ENCODE results near the gene MAU2. TPM values are rescaled to one million over a fixed set of nuclear protein-coding genes. Genes with fewer than 3 reads are reported as not detected.

MAU2 gene
- total and polyA plus RNA-seq, 2 of the 13 experiments (the other 11 are each of a cell fraction or from before 2014, with no cell fraction given), result 16.8 to 33.8 TPM

DNA sequence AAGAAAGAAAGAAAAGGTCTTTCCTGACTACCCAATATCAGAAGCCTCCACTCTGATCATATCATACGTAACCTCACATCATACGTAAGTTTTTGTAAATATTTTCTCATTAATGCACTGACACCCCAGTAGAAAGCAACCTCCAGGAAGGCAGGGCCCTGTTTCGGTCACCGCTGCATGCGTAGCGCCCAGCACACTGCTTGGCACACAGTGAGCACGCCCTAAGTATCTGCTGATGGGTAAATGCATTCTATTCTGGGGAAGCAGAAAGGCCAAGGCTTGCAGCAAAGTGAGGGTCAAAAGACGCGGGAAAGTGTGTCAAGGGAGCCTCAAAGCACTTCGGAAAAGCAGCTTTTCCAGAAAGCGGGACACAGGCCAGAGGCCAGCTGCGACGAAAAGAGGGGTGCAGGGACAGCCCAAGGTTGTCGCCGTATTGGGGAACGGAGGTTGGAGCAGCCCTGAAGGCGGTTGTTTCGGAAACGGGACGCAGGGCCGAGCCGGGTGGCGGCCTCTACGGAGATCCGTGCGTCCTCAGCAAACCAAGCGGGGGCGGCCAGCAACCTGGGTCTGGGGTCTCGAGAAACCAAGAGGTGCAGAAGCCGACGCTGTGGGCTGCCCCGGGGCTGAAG, 783 bp upstream of the MAU2 start (continued):
- TF ChIP-seq ZNF574 (CRISPR knock-in tag; IDR thresholded peaks at IDR 0.05), result no peak
- no peak for TF ChIP-seq SALL2 (CRISPR knock-in tag; IDR thresholded peaks at IDR 0.05)
- TF ChIP-seq ZNF564 (CRISPR knock-in tag; IDR thresholded peaks at IDR 0.05), result no peak
- TF ChIP-seq HMGXB4 (CRISPR knock-in tag; IDR thresholded peaks at IDR 0.05; ENCODE audit: borderline replicate concordance in 1 of 2, low read depth in 1 of 2), result no peak
- TF ChIP-seq SP1 (IDR thresholded peaks at IDR 0.05), result no peak
- TF ChIP-seq SP1 (CRISPR knock-in tag; IDR thresholded peaks at IDR 0.05), result no peak
- TF ChIP-seq, protein P1, sequence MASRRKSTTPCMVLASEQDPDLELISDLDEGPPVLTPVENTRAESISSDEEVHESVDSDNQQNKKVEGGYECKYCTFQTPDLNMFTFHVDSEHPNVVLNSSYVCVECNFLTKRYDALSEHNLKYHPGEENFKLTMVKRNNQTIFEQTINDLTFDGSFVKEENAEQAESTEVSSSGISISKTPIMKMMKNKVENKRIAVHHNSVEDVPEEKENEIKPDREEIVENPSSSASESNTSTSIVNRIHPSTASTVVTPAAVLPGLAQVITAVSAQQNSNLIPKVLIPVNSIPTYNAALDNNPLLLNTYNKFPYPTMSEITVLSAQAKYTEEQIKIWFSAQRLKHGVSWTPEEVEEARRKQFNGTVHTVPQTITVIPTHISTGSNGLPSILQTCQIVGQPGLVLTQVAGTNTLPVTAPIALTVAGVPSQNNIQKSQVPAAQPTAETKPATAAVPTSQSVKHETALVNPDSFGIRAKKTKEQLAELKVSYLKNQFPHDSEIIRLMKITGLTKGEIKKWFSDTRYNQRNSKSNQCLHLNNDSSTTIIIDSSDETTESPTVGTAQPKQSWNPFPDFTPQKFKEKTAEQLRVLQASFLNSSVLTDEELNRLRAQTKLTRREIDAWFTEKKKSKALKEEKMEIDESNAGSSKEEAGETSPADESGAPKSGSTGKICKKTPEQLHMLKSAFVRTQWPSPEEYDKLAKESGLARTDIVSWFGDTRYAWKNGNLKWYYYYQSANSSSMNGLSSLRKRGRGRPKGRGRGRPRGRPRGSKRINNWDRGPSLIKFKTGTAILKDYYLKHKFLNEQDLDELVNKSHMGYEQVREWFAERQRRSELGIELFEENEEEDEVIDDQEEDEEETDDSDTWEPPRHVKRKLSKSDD (CRISPR knock-in tag; IDR thresholded peaks at IDR 0.05; ENCODE audit: low read depth), result 0 out of 2 replicates have a peak, but pooled peaks have one; percentile 15
- TF ChIP-seq CEBPG (CRISPR knock-in tag; IDR thresholded peaks at IDR 0.05), result no peak
- no peak for TF ChIP-seq ZNF263 (CRISPR knock-in tag; IDR thresholded peaks at IDR 0.05)
- no peak for TF ChIP-seq SAFB2 (CRISPR knock-in tag; IDR thresholded peaks at IDR 0.05; ENCODE audit: borderline replicate concordance, low read depth)
- no peak for TF ChIP-seq ZNF776 (CRISPR knock-in tag; IDR thresholded peaks at IDR 0.05)
- peak; percentile 69; the same call in 1 of the 2 replicates for TF ChIP-seq ZNF737 (CRISPR knock-in tag; IDR thresholded peaks at IDR 0.05; ENCODE audit: borderline replicate concordance)
- no peak for TF ChIP-seq ZNF629 (CRISPR knock-in tag; conservative IDR thresholded peaks at IDR 0.05)
- TF ChIP-seq ZNF614 (CRISPR knock-in tag; IDR thresholded peaks at IDR 0.05; ENCODE audit: borderline replicate concordance), result no peak
- TF ChIP-seq HIVEP1 (CRISPR knock-in tag; IDR thresholded peaks at IDR 0.05), result no peak
- no peak for TF ChIP-seq NONO (IDR thresholded peaks at IDR 0.05)
- TF ChIP-seq NONO (CRISPR knock-in tag; conservative IDR thresholded peaks at IDR 0.05), result peak; percentile 47; the same call in 1 of the 2 replicates
- TF ChIP-seq MAFF (IDR thresholded peaks at IDR 0.05; ENCODE audit: low read depth, low read length), result no peak
- TF ChIP-seq RELA (CRISPR knock-in tag; IDR thresholded peaks at IDR 0.05), result 0 out of 2 replicates have a peak, but pooled peaks have one; percentile 44
- TF ChIP-seq, protein P2, sequence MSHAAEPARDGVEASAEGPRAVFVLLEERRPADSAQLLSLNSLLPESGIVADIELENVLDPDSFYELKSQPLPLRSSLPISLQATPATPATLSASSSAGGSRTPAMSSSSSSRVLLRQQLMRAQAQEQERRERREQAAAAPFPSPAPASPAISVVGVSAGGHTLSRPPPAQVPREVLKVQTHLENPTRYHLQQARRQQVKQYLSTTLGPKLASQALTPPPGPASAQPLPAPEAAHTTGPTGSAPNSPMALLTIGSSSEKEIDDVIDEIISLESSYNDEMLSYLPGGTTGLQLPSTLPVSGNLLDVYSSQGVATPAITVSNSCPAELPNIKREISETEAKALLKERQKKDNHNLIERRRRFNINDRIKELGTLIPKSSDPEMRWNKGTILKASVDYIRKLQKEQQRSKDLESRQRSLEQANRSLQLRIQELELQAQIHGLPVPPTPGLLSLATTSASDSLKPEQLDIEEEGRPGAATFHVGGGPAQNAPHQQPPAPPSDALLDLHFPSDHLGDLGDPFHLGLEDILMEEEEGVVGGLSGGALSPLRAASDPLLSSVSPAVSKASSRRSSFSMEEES (CRISPR knock-in tag; IDR thresholded peaks at IDR 0.05), result 0 out of 2 replicates have a peak, but pooled peaks have one; percentile 18
- TF ChIP-seq, protein P3, sequence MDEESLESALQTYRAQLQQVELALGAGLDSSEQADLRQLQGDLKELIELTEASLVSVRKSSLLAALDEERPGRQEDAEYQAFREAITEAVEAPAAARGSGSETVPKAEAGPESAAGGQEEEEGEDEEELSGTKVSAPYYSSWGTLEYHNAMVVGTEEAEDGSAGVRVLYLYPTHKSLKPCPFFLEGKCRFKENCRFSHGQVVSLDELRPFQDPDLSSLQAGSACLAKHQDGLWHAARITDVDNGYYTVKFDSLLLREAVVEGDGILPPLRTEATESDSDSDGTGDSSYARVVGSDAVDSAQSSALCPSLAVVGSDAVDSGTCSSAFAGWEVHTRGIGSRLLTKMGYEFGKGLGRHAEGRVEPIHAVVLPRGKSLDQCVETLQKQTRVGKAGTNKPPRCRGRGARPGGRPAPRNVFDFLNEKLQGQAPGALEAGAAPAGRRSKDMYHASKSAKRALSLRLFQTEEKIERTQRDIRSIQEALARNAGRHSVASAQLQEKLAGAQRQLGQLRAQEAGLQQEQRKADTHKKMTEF (CRISPR knock-in tag; IDR thresholded peaks at IDR 0.05), result no peak

All from HepG2 (cell line).